K562 (cell line): ENCODE data around the gene PLXND1. TPM values are rescaled to one million over a fixed set of nuclear protein-coding genes. Genes with fewer than 3 reads are reported as not detected.

Experiments
- SIN3B ChIP-seq: fragments of 450-650 bp; IDR thresholded peaks from 2 replicates; pipeline ENCODE4 v1.6.1; 2017; ENCODE audit warnings: low read depth, mild to moderate bottlenecking, moderate library complexity
- SMAD3 ChIP-seq: fragments of 450-650 bp; formaldehyde crosslinking; conservative IDR thresholded peaks from 2 replicates; pipeline ENCODE4 v1.4.0; 2020; ENCODE audit warnings: mild to moderate bottlenecking
- ZNF124 ChIP-seq: sonication (generic); formaldehyde crosslinking; IDR thresholded peaks from 2 replicates; pipeline ENCODE4 v1.8.1; 2022; ENCODE audit warnings: missing genetic modification reagents
- polyA plus RNA-seq, 8 experiments: library from polyadenylated mRNA; depleted of rRNA in 4 of 8; stranded (reverse) in 5 of 8; unstranded in 3 of 8; fragments of >200 nt; fragmentation: Nextera tagmentation in 2 of 8; fragmentation: Illumina TruSeq in 1 of 8; extraction: Ambion mirVana in 2 of 8; extraction: Trizol in 1 of 8; gene quantifications; 2 replicates each; pipeline versions ENCODE4 v1.2.1 to v1.2.3, GENCODE V29; 2011 to 2014; ENCODE audit warnings: inconsistent platforms in 1 of 8, missing spikeins in 1 of 8
- total RNA-seq, 7 experiments: library from RNA; depleted of rRNA in 6 of 7; stranded (reverse); fragments of >200 nt in 6 of 7; fragmentation: Illumina TruSeq in 2 of 7; extraction: Trizol in 2 of 7; gene quantifications; 2 replicates each; pipeline versions ENCODE4 v1.2.1 to v1.2.3, GENCODE V29; 2011 to 2021; ENCODE audit warnings: low replicate concordance in 1 of 7
- TF ChIP-seq, protein P1 (sequence below): fragments of 200-600 bp; sonication (generic); IDR thresholded peaks from one replicate; pipeline ENCODE4 v1.6.1; 2012; ENCODE audit warnings: mild to moderate bottlenecking, low read depth, low read length, inconsistent platforms
- TF ChIP-seq, protein P2 (sequence below): fragments of 250-450 bp; sonication (Bioruptor Pico); IDR thresholded peaks from 2 replicates; pipeline ENCODE4 v1.9.0; 2021; ENCODE audit warnings: mild to moderate bottlenecking, inconsistent platforms
- TF ChIP-seq, protein P3 (sequence below), 3 experiments: IDR thresholded peaks in 2 of 3; conservative IDR thresholded peaks in 1 of 3; 2 replicates each; pipeline ENCODE4 v1.5.1; 2011 to 2012; ENCODE audit warnings: low read length in 3 of 3, mild to moderate bottlenecking in 3 of 3, control low read depth in 2 of 3, improper control_type of control experiment in 1 of 3, inconsistent platforms in 1 of 3, low read depth in 1 of 3, mixed read lengths in 1 of 3, moderate library complexity in 1 of 3; ENCODE audit not compliant: insufficient read depth in 2 of 3

The PLXND1 gene
- total and polyA plus RNA-seq, 9 of the 15 experiments (the other 6 are each of a cell fraction or from before 2014, with no cell fraction given): 0.34 to 28.8 (median 14.0) TPM

DNA sequence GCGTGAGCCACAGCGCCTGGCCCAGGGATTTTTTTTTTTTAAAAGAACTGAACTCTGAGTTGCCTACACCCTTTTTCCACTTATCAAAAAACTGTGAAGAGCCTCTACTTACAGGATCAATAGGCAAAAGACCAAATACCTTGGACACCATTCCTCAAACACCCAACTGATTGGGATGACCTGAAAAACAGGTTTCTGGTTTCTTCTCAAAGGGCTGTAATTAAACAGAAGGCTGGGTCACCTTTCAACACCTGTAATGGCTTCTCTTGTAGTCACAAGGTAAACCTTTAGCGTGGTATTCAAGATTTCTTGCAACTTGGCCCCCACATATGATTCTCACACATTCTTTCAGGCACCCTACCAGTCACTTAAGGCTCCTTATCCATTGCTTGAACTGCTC, 38.4 kb upstream of the PLXND1 start (continued):
- TF ChIP-seq, protein P1, sequence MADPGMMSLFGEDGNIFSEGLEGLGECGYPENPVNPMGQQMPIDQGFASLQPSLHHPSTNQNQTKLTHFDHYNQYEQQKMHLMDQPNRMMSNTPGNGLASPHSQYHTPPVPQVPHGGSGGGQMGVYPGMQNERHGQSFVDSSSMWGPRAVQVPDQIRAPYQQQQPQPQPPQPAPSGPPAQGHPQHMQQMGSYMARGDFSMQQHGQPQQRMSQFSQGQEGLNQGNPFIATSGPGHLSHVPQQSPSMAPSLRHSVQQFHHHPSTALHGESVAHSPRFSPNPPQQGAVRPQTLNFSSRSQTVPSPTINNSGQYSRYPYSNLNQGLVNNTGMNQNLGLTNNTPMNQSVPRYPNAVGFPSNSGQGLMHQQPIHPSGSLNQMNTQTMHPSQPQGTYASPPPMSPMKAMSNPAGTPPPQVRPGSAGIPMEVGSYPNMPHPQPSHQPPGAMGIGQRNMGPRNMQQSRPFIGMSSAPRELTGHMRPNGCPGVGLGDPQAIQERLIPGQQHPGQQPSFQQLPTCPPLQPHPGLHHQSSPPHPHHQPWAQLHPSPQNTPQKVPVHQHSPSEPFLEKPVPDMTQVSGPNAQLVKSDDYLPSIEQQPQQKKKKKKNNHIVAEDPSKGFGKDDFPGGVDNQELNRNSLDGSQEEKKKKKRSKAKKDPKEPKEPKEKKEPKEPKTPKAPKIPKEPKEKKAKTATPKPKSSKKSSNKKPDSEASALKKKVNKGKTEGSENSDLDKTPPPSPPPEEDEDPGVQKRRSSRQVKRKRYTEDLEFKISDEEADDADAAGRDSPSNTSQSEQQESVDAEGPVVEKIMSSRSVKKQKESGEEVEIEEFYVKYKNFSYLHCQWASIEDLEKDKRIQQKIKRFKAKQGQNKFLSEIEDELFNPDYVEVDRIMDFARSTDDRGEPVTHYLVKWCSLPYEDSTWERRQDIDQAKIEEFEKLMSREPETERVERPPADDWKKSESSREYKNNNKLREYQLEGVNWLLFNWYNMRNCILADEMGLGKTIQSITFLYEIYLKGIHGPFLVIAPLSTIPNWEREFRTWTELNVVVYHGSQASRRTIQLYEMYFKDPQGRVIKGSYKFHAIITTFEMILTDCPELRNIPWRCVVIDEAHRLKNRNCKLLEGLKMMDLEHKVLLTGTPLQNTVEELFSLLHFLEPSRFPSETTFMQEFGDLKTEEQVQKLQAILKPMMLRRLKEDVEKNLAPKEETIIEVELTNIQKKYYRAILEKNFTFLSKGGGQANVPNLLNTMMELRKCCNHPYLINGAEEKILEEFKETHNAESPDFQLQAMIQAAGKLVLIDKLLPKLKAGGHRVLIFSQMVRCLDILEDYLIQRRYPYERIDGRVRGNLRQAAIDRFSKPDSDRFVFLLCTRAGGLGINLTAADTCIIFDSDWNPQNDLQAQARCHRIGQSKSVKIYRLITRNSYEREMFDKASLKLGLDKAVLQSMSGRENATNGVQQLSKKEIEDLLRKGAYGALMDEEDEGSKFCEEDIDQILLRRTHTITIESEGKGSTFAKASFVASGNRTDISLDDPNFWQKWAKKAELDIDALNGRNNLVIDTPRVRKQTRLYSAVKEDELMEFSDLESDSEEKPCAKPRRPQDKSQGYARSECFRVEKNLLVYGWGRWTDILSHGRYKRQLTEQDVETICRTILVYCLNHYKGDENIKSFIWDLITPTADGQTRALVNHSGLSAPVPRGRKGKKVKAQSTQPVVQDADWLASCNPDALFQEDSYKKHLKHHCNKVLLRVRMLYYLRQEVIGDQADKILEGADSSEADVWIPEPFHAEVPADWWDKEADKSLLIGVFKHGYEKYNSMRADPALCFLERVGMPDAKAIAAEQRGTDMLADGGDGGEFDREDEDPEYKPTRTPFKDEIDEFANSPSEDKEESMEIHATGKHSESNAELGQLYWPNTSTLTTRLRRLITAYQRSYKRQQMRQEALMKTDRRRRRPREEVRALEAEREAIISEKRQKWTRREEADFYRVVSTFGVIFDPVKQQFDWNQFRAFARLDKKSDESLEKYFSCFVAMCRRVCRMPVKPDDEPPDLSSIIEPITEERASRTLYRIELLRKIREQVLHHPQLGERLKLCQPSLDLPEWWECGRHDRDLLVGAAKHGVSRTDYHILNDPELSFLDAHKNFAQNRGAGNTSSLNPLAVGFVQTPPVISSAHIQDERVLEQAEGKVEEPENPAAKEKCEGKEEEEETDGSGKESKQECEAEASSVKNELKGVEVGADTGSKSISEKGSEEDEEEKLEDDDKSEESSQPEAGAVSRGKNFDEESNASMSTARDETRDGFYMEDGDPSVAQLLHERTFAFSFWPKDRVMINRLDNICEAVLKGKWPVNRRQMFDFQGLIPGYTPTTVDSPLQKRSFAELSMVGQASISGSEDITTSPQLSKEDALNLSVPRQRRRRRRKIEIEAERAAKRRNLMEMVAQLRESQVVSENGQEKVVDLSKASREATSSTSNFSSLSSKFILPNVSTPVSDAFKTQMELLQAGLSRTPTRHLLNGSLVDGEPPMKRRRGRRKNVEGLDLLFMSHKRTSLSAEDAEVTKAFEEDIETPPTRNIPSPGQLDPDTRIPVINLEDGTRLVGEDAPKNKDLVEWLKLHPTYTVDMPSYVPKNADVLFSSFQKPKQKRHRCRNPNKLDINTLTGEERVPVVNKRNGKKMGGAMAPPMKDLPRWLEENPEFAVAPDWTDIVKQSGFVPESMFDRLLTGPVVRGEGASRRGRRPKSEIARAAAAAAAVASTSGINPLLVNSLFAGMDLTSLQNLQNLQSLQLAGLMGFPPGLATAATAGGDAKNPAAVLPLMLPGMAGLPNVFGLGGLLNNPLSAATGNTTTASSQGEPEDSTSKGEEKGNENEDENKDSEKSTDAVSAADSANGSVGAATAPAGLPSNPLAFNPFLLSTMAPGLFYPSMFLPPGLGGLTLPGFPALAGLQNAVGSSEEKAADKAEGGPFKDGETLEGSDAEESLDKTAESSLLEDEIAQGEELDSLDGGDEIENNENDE: no peak
- no peak for TF ChIP-seq ZNF124 (CRISPR knock-in tag)
- TF ChIP-seq, protein P2, sequence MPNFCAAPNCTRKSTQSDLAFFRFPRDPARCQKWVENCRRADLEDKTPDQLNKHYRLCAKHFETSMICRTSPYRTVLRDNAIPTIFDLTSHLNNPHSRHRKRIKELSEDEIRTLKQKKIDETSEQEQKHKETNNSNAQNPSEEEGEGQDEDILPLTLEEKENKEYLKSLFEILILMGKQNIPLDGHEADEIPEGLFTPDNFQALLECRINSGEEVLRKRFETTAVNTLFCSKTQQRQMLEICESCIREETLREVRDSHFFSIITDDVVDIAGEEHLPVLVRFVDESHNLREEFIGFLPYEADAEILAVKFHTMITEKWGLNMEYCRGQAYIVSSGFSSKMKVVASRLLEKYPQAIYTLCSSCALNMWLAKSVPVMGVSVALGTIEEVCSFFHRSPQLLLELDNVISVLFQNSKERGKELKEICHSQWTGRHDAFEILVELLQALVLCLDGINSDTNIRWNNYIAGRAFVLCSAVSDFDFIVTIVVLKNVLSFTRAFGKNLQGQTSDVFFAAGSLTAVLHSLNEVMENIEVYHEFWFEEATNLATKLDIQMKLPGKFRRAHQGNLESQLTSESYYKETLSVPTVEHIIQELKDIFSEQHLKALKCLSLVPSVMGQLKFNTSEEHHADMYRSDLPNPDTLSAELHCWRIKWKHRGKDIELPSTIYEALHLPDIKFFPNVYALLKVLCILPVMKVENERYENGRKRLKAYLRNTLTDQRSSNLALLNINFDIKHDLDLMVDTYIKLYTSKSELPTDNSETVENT (CRISPR knock-in tag): no peak
- TF ChIP-seq SIN3B: no peak
- no peak for TF ChIP-seq SMAD3 (CRISPR knock-in tag)
- TF ChIP-seq, protein P3, sequence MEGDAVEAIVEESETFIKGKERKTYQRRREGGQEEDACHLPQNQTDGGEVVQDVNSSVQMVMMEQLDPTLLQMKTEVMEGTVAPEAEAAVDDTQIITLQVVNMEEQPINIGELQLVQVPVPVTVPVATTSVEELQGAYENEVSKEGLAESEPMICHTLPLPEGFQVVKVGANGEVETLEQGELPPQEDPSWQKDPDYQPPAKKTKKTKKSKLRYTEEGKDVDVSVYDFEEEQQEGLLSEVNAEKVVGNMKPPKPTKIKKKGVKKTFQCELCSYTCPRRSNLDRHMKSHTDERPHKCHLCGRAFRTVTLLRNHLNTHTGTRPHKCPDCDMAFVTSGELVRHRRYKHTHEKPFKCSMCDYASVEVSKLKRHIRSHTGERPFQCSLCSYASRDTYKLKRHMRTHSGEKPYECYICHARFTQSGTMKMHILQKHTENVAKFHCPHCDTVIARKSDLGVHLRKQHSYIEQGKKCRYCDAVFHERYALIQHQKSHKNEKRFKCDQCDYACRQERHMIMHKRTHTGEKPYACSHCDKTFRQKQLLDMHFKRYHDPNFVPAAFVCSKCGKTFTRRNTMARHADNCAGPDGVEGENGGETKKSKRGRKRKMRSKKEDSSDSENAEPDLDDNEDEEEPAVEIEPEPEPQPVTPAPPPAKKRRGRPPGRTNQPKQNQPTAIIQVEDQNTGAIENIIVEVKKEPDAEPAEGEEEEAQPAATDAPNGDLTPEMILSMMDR (IDR thresholded peaks at IDR 0.05 in 2 of 3, conservative IDR thresholded peaks at IDR 0.05 in 1 of 3; ENCODE audit: insufficient read depth in 2 of 3, low read depth in 1 of 3, low read length in 3 of 3): no peak
